HG02970 (cell line): ENCODE measurements around the gene RNU1-3.
"Not testable (repeated sequence)": the region's sequence is repeated elsewhere in the genome, so short reads cannot be mapped to it uniquely, and the experiment has no call there.

ENCODE experiments used
- ATAC-seq: cut with Tn5 transposase; IDR thresholded peaks from one replicate; pipeline ENCODE4 v1.9.1; 2021; ENCODE audit warnings: mild to moderate bottlenecking, moderate library complexity, moderate number of reproducible peaks; ENCODE audit not compliant: unreplicated experiment, low FRiP score

RNU1-3 gene

GRCh38 chr1:16623337-16623736 is 43.4 kb downstream of the RNU1-3 start:
- ATAC-seq: not testable (repeated sequence)

- not testable (repeated sequence) for ATAC-seq
Observed at GRCh38 chr1:16621681-16622315, 45.0 kb downstream of the RNU1-3 start.

DNA sequence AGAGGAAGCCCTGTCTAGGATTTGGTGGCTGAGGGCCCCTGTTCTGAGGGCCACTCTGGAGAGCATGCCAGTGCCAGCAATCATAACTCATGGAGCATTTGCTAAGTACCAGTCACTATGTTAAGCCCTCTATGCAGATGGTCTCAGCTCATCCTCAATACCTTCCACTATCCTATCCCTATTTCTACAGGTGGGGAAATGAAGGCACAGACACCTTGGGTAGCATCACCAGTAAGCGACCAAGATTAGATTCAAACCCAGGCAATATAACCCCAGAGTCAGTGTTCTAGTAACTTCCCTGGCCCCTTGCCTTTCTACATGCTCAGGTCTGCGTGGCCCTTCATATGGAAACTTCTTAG is 45.5 kb downstream of the RNU1-3 start:
- no peak for ATAC-seq

GRCh38 chr1:16619803-16620501 is 46.8 kb downstream of the RNU1-3 start:
- ATAC-seq: not testable (repeated sequence)

DNA sequence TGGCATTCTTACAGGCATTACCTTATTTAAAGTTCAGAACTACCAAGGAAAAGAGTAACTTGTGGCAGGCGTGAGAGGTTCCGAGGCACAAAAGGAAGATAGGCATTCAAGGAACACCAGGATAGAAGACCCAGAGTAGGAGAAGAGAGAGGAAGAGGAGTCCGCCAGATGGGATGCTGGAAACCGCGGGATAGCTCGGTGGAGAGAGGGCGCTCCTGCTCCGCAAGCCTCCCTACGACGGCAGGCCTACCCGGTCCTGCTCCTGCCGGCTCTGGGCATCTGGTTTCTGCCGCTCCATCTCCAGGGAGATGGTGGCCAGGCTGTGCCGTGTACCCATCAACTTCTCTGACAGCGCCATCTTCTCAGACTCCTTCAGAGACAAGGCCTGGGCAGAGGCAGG is 48.0 kb downstream of the RNU1-3 start:
- ATAC-seq: no peak

GRCh38 chr1:16617778-16618580 is 48.8 kb downstream of the RNU1-3 start:
- no peak for ATAC-seq

DNA sequence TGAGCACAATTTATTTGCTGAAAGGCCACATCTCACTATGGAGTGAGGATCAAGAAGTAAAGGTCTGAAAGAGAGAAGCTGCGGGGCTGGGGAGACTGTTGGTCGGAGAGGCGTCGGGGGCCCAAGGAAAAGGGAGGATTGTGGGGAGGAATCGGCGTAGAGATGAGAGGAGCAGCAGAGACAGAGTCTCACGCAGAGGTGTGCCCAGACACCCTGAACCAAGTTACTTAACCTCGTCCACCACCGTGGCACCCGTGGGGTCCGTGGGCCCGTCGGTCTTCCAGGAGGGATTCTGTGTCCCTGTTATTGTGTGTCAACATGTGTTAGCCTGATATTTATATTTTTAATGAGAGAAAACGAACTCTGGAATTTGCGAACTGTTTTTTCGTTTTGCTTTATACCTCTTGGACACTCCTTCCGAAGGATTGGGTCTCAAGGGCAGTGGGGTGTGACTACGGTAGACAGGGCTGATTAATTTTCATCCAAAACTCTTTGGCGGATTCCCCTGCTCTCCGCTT is 49.6 kb downstream of the RNU1-3 start:
- ATAC-seq: no peak
